NCI-H526 (cell line): ENCODE measurements around the gene HAGH.

Experiments used
- DNase-seq, 2 experiments: peaks; one replicate each; lab custom pipeline; 2025; lab: John Stamatoyannopoulos, UW

The HAGH gene

GRCh38 chr16:1762196-1762878, 64.3 kb downstream of the HAGH start:
- no peak for DNase-seq

GRCh38 chr16:1761751-1762150, 64.9 kb downstream of the HAGH start:
- DNase-seq = no peak

GRCh38 chr16:1760911-1761310, 65.7 kb downstream of the HAGH start:
- DNase-seq = no peak

GRCh38 chr16:1759511-1759910, 67.1 kb downstream of the HAGH start:
- no peak for DNase-seq

- DNase-seq = no peak
Observed at GRCh38 chr16:1758923-1759322, 67.7 kb downstream of the HAGH start.

GRCh38 chr16:1757714-1758461, 68.7 kb downstream of the HAGH start:
- DNase-seq = no peak
